Neural cell (in vitro differentiated cells): Measurements from ENCODE around the gene PANK1. TPM values are rescaled to one million over a fixed set of nuclear protein-coding genes. Genes with fewer than 3 reads are reported as not detected.

ENCODE experiments used
- H2AFZ ChIP-seq: fragments of 200-600, 300-800 bp; sonication (generic), shearing (Covaris generic); 2 replicates; pipeline ENCODE4 v1.6.0; 2014; ENCODE audit warnings: low read depth, mild to moderate bottlenecking, antibody characterized with exemption, low read length, moderate library complexity
- H3F3A ChIP-seq: fragments of 200-600 bp; shearing (Covaris generic); 2 replicates; pipeline ENCODE4 v1.6.1; 2016; ENCODE audit warnings: mild to moderate bottlenecking, moderate library complexity, mixed read lengths, antibody characterized with exemption, low read length; ENCODE audit not compliant: insufficient read depth, poor library complexity, severe bottlenecking
- H3K27ac ChIP-seq: fragments of 200-600, 300-800 bp; sonication (generic), shearing (Covaris generic); 2 replicates; pipeline ENCODE4 v1.5.1; 2014; ENCODE audit warnings: mild to moderate bottlenecking, low read length, moderate library complexity
- H3K27me3 ChIP-seq: fragments of 300-800, 200-600 bp; sonication (generic), shearing (Covaris generic); 2 replicates; pipeline ENCODE4 v1.6.0; 2014; ENCODE audit warnings: mild to moderate bottlenecking, low read depth, low read length, moderate library complexity; ENCODE audit not compliant: insufficient read depth
- H3K36me3 ChIP-seq: fragments of 300-800, 200-600 bp; sonication (generic), shearing (Covaris generic); 2 replicates; pipeline ENCODE4 v1.5.1; 2014; ENCODE audit warnings: mild to moderate bottlenecking, antibody characterized with exemption, low read length, moderate library complexity; ENCODE audit not compliant: insufficient read depth
- H3K4me2 ChIP-seq: fragments of 300-800, 200-600 bp; sonication (generic), shearing (Covaris generic); 2 replicates; pipeline ENCODE4 v1.6.0; 2014; ENCODE audit warnings: mild to moderate bottlenecking, low read length
- H3K4me3 ChIP-seq: fragments of 300-800, 200-600 bp; sonication (generic), shearing (Covaris generic); 2 replicates; pipeline ENCODE4 v1.5.1; 2014; ENCODE audit warnings: mild to moderate bottlenecking, low read length, moderate library complexity
- H3K79me2 ChIP-seq: fragments of 200-600 bp; shearing (Covaris generic); replicated peaks from 2 replicates; pipeline ENCODE4 v1.6.0; 2014; ENCODE audit warnings: mild to moderate bottlenecking, low read length, moderate library complexity; ENCODE audit not compliant: insufficient read depth
- H3K9ac ChIP-seq: fragments of 300-800, 200-600 bp; sonication (generic), shearing (Covaris generic); 2 replicates; pipeline ENCODE4 v1.6.1; 2016; ENCODE audit warnings: mild to moderate bottlenecking, low read length, mixed read lengths
- H3K9me2 ChIP-seq: fragments of 200-600 bp; shearing (Covaris generic); 2 replicates; pipeline ENCODE4 v1.6.1; 2016; ENCODE audit warnings: mild to moderate bottlenecking, low read length, mixed read lengths; ENCODE audit not compliant: insufficient read depth
- H3K9me3 ChIP-seq: fragments of 200-600, 300-800 bp; sonication (generic), shearing (Covaris generic); 2 replicates; pipeline ENCODE4 v1.6.1; 2016; ENCODE audit warnings: mild to moderate bottlenecking, mixed run types, low read length, moderate library complexity, mixed read lengths
- H4K20me1 ChIP-seq: fragments of 200-600 bp; shearing (Covaris generic); 2 replicates; pipeline ENCODE4 v1.6.1; 2016; ENCODE audit warnings: mild to moderate bottlenecking, mixed run types; ENCODE audit not compliant: insufficient read depth
- EP300 ChIP-seq: fragments of 450-650 bp; conservative IDR thresholded peaks from 2 replicates; pipeline ENCODE4 v1.6.1; 2014; ENCODE audit warnings: antibody characterized with exemption, mild to moderate bottlenecking, moderate library complexity; ENCODE audit not compliant: poor library complexity, severe bottlenecking
- EZH2 ChIP-seq: fragments of 200-600, 300-800 bp; shearing (Covaris generic), sonication (generic); IDR thresholded peaks from 2 replicates; pipeline ENCODE4 v1.6.1; 2014; ENCODE audit warnings: antibody characterized with exemption, low read length, borderline replicate concordance, mild to moderate bottlenecking; ENCODE audit not compliant: insufficient read depth, poor library complexity, severe bottlenecking
- MXI1 ChIP-seq: fragments of 450-650 bp; conservative IDR thresholded peaks from 2 replicates; pipeline ENCODE4 v1.6.1; 2014; ENCODE audit warnings: antibody characterized with exemption, mild to moderate bottlenecking; ENCODE audit not compliant: poor library complexity, severe bottlenecking
- POLR2AphosphoS5 ChIP-seq: IDR thresholded peaks from 2 replicates; pipeline ENCODE4 v1.6.1; 2012
- RAD21 ChIP-seq: fragments of 450-650 bp; conservative IDR thresholded peaks from 2 replicates; pipeline ENCODE4 v1.6.1; 2014; ENCODE audit warnings: antibody characterized with exemption, mild to moderate bottlenecking, moderate library complexity
- SMC3 ChIP-seq: fragments of 450-650 bp; conservative IDR thresholded peaks from 2 replicates; pipeline ENCODE4 v1.6.1; 2014; ENCODE audit warnings: antibody characterized with exemption, mild to moderate bottlenecking, moderate library complexity; ENCODE audit not compliant: poor library complexity
- TAF1 ChIP-seq: IDR thresholded peaks from 2 replicates; pipeline ENCODE4 v1.6.1; 2012; ENCODE audit warnings: low read depth
- polyA plus RNA-seq: library from polyadenylated mRNA; depleted of rRNA; stranded (reverse); fragments of >200 nt; gene quantifications from 2 replicates; pipeline ENCODE4 v1.2.3, GENCODE V29; 2014
- TF ChIP-seq, protein P1 (sequence below): IDR thresholded peaks from 2 replicates; pipeline ENCODE4 v1.6.1; 2012; ENCODE audit warnings: borderline replicate concordance
- TF ChIP-seq, protein P2 (sequence below): fragments of 450-650 bp; IDR thresholded peaks from 2 replicates; pipeline ENCODE4 v1.5.1; 2014; ENCODE audit warnings: antibody characterized with exemption, mild to moderate bottlenecking, moderate library complexity; ENCODE audit not compliant: poor library complexity, severe bottlenecking

The PANK1 gene
- polyA plus RNA-seq, 1 donor from 2014 or later = 15.4 TPM

DNA sequence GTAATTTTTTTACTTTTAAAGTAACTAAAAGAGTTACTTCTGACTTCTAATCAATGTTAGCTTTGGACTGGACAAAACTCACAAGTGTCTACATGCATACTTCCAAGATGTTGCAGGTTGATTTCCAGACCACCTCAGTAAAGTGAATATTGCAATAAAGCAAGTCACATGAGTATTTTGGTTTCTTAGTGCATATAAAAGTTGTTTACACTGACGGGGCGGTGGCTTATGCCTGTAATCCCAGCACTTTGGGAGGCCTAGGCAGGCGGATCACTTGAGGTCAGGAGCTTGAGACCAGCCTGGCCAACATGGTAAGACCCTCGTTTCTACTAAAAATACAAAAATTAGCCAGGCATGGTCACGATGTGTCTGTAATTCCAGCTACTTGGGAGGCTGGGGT lies 40.8 kb downstream of the PANK1 start:
- Histone ChIP-seq H3F3A (no peaks in the 10 kb centered on the region), H3K36me3 (no peaks in the 10 kb centered on the region), H3K79me2 (no peaks in the 10 kb centered on the region), H3K9ac (no peak overlapping the region), H3K4me3 (no peak overlapping the region), H3K4me2 (no peak overlapping the region), H3K27ac (no peak overlapping the region), H3K27me3 (no peaks in the 10 kb centered on the region), H3K9me2 (no peaks in the 10 kb centered on the region), H2AFZ (no peak overlapping the region), H4K20me1 (no peaks in the 10 kb centered on the region), H3K9me3 (no peaks in the 10 kb centered on the region)
- TF ChIP-seq EZH2 = no peak

DNA sequence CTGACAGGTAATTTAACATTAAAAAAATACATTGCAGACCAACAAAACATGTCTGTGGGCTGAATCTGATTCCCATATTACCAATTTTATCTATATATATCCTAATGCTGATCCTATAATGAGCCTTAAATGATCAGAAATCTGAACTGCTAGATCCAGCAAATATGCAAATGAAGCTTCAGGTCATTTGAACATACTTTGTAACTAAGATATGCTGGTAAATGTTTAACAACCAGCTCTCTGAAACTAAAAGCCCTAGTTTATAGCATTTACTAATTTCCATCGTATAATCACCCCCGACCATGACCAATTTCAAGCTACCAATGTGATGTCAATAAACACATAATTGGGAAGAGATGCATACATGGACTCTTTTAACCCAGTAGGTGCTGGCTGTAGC lies 42.1 kb downstream of the PANK1 start:
- Histone ChIP-seq H3K4me3 (no peak overlapping the region), H3F3A (no peaks in the 10 kb centered on the region), H3K79me2 (no peaks in the 10 kb centered on the region), H3K27ac (no peak overlapping the region), H4K20me1 (no peaks in the 10 kb centered on the region), H3K9me3 (no peaks in the 10 kb centered on the region), H2AFZ (no peak overlapping the region), H3K27me3 (no peaks in the 10 kb centered on the region), H3K36me3 (no peaks in the 10 kb centered on the region), H3K9me2 (no peaks in the 10 kb centered on the region), H3K9ac (no peak overlapping the region), H3K4me2 (no peak overlapping the region)
- TF ChIP-seq POLR2AphosphoS5 = no peak
- TF ChIP-seq, protein P1, sequence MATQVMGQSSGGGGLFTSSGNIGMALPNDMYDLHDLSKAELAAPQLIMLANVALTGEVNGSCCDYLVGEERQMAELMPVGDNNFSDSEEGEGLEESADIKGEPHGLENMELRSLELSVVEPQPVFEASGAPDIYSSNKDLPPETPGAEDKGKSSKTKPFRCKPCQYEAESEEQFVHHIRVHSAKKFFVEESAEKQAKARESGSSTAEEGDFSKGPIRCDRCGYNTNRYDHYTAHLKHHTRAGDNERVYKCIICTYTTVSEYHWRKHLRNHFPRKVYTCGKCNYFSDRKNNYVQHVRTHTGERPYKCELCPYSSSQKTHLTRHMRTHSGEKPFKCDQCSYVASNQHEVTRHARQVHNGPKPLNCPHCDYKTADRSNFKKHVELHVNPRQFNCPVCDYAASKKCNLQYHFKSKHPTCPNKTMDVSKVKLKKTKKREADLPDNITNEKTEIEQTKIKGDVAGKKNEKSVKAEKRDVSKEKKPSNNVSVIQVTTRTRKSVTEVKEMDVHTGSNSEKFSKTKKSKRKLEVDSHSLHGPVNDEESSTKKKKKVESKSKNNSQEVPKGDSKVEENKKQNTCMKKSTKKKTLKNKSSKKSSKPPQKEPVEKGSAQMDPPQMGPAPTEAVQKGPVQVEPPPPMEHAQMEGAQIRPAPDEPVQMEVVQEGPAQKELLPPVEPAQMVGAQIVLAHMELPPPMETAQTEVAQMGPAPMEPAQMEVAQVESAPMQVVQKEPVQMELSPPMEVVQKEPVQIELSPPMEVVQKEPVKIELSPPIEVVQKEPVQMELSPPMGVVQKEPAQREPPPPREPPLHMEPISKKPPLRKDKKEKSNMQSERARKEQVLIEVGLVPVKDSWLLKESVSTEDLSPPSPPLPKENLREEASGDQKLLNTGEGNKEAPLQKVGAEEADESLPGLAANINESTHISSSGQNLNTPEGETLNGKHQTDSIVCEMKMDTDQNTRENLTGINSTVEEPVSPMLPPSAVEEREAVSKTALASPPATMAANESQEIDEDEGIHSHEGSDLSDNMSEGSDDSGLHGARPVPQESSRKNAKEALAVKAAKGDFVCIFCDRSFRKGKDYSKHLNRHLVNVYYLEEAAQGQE = no peak
- TF ChIP-seq RAD21 = no peak
- TF ChIP-seq EP300 = no peak
- TF ChIP-seq, protein P2, sequence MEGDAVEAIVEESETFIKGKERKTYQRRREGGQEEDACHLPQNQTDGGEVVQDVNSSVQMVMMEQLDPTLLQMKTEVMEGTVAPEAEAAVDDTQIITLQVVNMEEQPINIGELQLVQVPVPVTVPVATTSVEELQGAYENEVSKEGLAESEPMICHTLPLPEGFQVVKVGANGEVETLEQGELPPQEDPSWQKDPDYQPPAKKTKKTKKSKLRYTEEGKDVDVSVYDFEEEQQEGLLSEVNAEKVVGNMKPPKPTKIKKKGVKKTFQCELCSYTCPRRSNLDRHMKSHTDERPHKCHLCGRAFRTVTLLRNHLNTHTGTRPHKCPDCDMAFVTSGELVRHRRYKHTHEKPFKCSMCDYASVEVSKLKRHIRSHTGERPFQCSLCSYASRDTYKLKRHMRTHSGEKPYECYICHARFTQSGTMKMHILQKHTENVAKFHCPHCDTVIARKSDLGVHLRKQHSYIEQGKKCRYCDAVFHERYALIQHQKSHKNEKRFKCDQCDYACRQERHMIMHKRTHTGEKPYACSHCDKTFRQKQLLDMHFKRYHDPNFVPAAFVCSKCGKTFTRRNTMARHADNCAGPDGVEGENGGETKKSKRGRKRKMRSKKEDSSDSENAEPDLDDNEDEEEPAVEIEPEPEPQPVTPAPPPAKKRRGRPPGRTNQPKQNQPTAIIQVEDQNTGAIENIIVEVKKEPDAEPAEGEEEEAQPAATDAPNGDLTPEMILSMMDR = no peak
- TF ChIP-seq MXI1 = no peak
- no peak for TF ChIP-seq SMC3
- no peak for TF ChIP-seq TAF1
- TF ChIP-seq EZH2 = no peak
